ENCODE data around the gene LCOR. TPM values are rescaled to one million over a fixed set of nuclear protein-coding genes. Genes with fewer than 3 reads are reported as not detected.

Gene LCOR
- total and polyA plus RNA-seq, 9 donors = 9.0 to 18.0 (median 12.0) TPM

- DNase-seq = no peak
- Histone ChIP-seq H3K9me3 (replicated peaks; ENCODE audit: control insufficient read depth, low read depth, low read length) (no peaks in the 10 kb centered on the region), H3K27me3 (ENCODE audit: control insufficient read depth, insufficient read depth, low read length) (no peaks in the 10 kb centered on the region), H3K4me3 (ENCODE audit: low read length) (no peak overlapping the region), H3K36me3 (ENCODE audit: control insufficient read depth, insufficient read depth, low read length) (no peaks in the 10 kb centered on the region), H3K4me1 (ENCODE audit: control insufficient read depth, insufficient read depth, low read length) (peaks cover 25% of the 10 kb centered on the region), H3K27ac (ENCODE audit: low read length) (no peak overlapping the region)
- 60% methylated on average over 10 of the region's 15 CpGs for WGBS (ENCODE audit: insufficient coverage)
These were observed 184.8 kb downstream of the LCOR start for GRCh38 chr10:97016728-97017473.

DNA sequence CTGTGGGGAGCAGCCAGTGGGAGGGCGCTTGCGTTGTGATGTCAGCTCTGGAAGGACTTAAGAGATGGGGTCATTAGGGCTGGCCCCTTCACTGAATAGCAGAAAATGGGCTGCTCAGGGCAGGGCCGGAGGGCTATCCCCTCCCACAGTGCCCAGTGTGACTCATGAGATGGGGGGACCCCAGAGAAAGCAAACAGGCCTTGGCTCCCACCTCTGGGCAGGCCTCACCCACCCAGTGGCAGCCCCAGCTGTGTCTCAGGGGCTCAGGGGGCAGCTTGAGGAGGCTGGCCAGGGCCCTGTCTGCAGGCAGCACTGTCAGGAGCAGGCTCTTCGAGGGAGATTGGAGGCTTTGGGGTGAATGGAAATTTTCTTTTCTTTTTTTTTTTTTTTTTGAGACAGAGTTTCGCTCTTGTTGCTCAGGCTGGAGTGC is 185.4 kb downstream of the LCOR start:
- Histone ChIP-seq H3K27me3 (ENCODE audit: control insufficient read depth, insufficient read depth, low read length) (no peaks in the 10 kb centered on the region), H3K27ac (ENCODE audit: low read length) (no peak overlapping the region), H3K4me3 (ENCODE audit: low read length) (no peak overlapping the region), H3K36me3 (ENCODE audit: control insufficient read depth, insufficient read depth, low read length) (no peaks in the 10 kb centered on the region), H3K4me1 (ENCODE audit: control insufficient read depth, insufficient read depth, low read length) (peaks cover 25% of the 10 kb centered on the region), H3K9me3 (replicated peaks; ENCODE audit: control insufficient read depth, low read depth, low read length) (no peaks in the 10 kb centered on the region)
- WGBS (ENCODE audit: insufficient coverage) = 50% methylated on average over 1 of the region's 5 CpGs
- DNase-seq = no peak

DNA sequence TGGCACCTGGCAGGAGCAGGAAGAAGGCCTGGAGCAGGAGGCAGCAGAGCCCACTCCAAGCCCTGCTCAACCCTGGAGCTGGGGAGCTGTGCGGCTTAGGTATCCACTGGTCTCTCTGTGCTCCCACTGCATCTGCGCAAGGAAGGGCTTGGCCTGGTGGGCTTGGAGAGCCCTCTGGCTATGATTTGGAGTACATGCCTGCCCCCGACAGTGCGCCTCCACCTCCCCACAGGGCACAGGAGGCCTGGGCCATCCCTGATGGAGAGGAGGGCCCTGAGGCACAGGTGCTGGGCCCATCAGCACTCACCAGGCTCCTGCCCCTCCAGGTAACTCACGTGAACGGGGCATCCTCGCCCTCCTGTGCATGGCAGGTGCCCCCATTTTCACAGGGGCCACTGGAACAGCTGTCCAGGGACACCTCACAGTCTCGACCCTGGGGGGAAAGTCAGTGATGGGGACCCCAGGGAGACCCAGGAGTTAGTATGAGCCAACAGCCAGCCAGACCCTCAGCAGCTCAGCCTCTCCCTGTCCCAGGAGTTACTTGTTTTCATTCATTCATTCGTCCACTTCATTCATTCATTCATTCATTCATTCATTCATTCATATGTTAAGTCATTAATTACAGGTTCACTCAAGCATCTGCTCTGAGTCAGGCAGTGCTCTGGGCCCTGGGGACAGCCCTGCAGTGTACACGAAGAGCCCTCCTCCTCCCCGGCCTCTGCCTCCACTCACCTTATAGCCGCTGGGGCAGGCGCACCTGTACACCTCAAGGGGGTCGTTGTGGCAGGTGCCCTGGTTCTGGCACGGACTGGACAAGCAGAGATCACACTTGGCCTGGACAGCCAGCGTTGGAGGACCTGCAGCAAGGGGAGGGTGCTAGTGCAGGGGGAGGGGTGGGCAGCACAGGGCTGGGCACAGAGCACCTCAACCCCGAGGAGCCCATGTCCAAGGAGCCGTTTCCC is 186.4 kb downstream of the LCOR start:
- H3K9me3 ChIP-seq (replicated peaks; ENCODE audit: control insufficient read depth, low read depth, low read length) = no peaks in the 10 kb centered on the region
- H3K36me3 ChIP-seq (ENCODE audit: control insufficient read depth, insufficient read depth, low read length) = no peaks in the 10 kb centered on the region
- no peak for DNase-seq
- 89% methylated on average over 11 of the region's 18 CpGs for WGBS (ENCODE audit: insufficient coverage)
- H3K27me3 ChIP-seq (ENCODE audit: control insufficient read depth, insufficient read depth, low read length) = no peaks in the 10 kb centered on the region
- no peak overlapping the region for H3K4me3 ChIP-seq (ENCODE audit: low read length)
- H3K4me1 ChIP-seq (ENCODE audit: control insufficient read depth, insufficient read depth, low read length) = peaks cover 25% of the 10 kb centered on the region
- no peak overlapping the region for H3K27ac ChIP-seq (ENCODE audit: low read length)

GRCh38 chr10:97019213-97019844 is 187.2 kb downstream of the LCOR start:
- no peaks in the 10 kb centered on the region for H3K27me3 ChIP-seq (ENCODE audit: control insufficient read depth, insufficient read depth, low read length)
- no peak overlapping the region for H3K27ac ChIP-seq (ENCODE audit: low read length)
- WGBS (ENCODE audit: insufficient coverage) = 96% methylated on average over 9 of the region's 12 CpGs
- no peaks in the 10 kb centered on the region for H3K9me3 ChIP-seq (replicated peaks; ENCODE audit: control insufficient read depth, low read depth, low read length)
- no peaks in the 10 kb centered on the region for H3K36me3 ChIP-seq (ENCODE audit: control insufficient read depth, insufficient read depth, low read length)
- no peak for DNase-seq
- no peak overlapping the region for H3K4me3 ChIP-seq (ENCODE audit: low read length)
- H3K4me1 ChIP-seq (ENCODE audit: control insufficient read depth, insufficient read depth, low read length) = peaks cover 29% of the 10 kb centered on the region

DNA sequence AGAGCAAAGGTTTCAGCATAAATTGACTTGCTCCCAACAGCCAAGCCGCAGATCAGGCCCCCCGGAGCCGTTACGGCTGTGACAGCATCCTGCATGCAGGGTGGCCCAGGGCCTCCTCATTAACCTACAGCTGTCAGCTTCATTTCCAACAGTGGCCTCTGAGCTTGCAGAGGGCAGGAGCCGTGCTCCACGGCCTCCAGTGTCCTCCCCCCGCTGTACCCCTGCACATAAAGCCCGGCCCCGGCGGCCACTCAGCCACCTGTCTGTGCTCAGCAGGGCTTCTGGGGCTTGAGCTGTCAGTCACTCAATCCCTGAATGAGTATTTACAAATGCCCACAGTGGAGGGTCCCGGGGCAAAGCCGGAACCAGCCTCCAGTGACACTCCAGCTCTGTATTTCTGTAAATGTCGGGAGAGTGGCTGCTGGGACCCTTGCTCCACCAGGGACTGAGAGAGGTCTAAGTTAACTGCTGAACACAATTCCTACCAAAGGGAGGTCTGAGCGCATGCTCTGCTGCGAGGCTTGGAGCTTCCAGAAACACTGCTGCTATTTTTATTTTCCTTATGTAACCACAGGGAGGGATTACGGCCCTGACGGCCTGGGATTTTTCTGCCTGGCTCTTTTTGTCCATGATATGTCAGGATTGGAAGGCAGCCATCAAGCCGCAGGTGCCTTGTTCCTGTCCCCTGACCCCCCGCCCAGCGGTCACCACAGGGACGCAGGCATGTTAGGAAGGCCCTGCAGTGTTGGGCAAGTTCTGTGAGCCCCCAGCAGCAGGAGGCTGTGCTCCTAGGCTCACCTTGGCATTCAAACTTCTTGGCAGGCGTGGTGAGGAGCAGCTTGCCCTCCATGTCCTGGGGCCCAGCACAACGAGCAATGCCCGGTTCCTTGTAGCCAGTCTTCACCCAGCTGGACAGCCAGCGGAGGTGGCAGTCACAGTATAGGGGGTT is 188.6 kb downstream of the LCOR start:
- 38% methylated on average over 20 of the region's 25 CpGs for WGBS (ENCODE audit: insufficient coverage)
- no peaks in the 10 kb centered on the region for H3K9me3 ChIP-seq (replicated peaks; ENCODE audit: control insufficient read depth, low read depth, low read length)
- no peak overlapping the region for H3K4me3 ChIP-seq (ENCODE audit: low read length)
- H3K36me3 ChIP-seq (ENCODE audit: control insufficient read depth, insufficient read depth, low read length) = no peaks in the 10 kb centered on the region
- H3K4me1 ChIP-seq (ENCODE audit: control insufficient read depth, insufficient read depth, low read length) = peaks cover 30% of the 10 kb centered on the region
- peak overlapping the region; percentile 94 for H3K27ac ChIP-seq (ENCODE audit: low read length)
- peak; percentile 85 for DNase-seq
- H3K27me3 ChIP-seq (ENCODE audit: control insufficient read depth, insufficient read depth, low read length) = no peaks in the 10 kb centered on the region

GRCh38 chr10:97022616-97023015 is 190.5 kb downstream of the LCOR start:
- peaks cover 30% of the 10 kb centered on the region for H3K4me1 ChIP-seq (ENCODE audit: control insufficient read depth, insufficient read depth, low read length)
- H3K27ac ChIP-seq (ENCODE audit: low read length) = no peak overlapping the region
- WGBS (ENCODE audit: insufficient coverage) = 81% methylated on average over 6 of the region's 7 CpGs
- H3K27me3 ChIP-seq (ENCODE audit: control insufficient read depth, insufficient read depth, low read length) = no peaks in the 10 kb centered on the region
- H3K36me3 ChIP-seq (ENCODE audit: control insufficient read depth, insufficient read depth, low read length) = no peaks in the 10 kb centered on the region
- no peaks in the 10 kb centered on the region for H3K9me3 ChIP-seq (replicated peaks; ENCODE audit: control insufficient read depth, low read depth, low read length)
- no peak overlapping the region for H3K4me3 ChIP-seq (ENCODE audit: low read length)
- no peak for DNase-seq

DNA sequence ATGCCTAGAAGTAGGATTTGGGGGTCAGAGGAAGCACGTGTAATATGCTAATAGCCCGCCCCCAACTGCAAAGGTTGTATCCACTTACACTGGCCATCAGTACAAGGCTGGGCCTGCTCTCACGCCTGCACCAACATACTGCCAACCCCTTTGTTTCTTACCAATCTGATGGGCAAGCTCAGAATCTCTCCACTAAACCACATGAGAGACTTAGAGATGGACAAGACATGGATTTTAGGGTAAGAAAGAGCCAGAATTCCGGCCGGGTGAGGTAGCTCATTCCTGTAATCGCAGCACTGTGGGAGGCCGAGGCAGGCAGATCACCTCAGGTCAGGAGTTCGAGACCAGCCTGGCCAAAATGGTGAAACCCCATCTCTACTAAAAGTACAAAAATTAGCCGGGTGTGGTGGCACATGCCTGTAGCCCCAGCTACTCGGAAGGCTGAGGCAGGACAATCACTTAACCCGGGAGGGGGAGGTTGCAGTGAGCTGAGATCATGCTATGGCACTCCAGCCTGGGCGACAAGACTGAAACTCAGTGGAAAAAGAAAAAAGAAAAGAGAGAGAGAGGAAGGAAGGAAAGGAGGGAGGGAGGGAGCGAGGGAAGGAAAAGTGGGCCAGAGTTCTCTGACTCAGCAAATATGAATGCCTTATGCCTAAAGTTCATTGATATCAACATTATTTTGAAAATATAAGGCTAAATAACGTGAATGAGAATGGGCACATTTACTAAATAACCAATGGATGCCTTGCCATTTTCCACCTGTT is 191.5 kb downstream of the LCOR start:
- Histone ChIP-seq H3K27ac (ENCODE audit: low read length) (no peak overlapping the region), H3K4me1 (ENCODE audit: control insufficient read depth, insufficient read depth, low read length) (peaks cover 27% of the 10 kb centered on the region), H3K27me3 (ENCODE audit: control insufficient read depth, insufficient read depth, low read length) (no peaks in the 10 kb centered on the region), H3K4me3 (ENCODE audit: low read length) (no peak overlapping the region), H3K9me3 (replicated peaks; ENCODE audit: control insufficient read depth, low read depth, low read length) (no peaks in the 10 kb centered on the region), H3K36me3 (ENCODE audit: control insufficient read depth, insufficient read depth, low read length) (no peaks in the 10 kb centered on the region)
- WGBS (ENCODE audit: insufficient coverage) = 68% methylated on average over 8 of the region's 14 CpGs
- DNase-seq = peak; percentile 18

DNA sequence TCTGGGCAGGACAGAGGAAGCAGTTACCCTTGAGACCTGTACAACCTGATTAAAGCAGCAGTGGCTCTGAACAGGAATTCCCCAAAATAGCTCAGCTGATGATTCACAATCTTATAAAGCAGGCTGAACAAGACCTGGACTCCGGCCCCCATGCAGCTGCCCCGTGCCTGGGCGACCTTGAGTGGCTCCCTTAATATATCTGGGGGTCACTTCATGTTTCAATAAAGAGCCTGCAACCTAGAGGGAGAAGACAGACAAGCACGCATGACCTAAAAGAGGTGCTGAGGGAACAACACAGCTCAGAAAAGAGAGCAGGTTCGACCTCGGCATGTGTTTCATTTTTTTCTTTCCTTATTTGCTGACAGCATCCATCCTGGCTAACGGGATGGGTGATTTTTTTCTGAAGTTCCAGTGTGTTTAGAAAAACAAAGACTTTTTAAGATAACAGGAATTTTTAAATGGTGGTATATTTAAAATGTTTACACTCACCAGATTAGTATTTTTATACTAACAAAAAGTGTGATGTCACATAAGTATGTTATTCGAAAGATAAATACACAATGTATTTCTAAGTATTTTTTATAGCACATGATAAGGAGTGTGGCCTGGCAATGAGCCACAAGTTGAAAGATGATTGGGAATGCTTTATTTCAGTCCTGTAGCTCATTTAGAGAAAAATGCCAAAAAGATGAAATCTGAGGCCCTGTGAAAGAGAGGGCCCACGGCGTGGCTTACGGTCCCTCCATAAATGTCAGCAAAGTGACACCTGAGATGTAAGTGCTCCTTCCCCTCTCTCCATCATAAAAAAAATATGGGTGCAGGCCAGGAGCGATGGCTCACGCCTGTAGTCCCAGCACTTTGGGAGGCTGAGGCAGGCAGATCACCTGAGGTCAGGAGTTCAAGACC is 192.3 kb downstream of the LCOR start:
- H3K27me3 ChIP-seq (ENCODE audit: control insufficient read depth, insufficient read depth, low read length) = no peaks in the 10 kb centered on the region
- H3K4me1 ChIP-seq (ENCODE audit: control insufficient read depth, insufficient read depth, low read length) = peaks cover 23% of the 10 kb centered on the region
- H3K27ac ChIP-seq (ENCODE audit: low read length) = no peak overlapping the region
- H3K36me3 ChIP-seq (ENCODE audit: control insufficient read depth, insufficient read depth, low read length) = no peaks in the 10 kb centered on the region
- no peak overlapping the region for H3K4me3 ChIP-seq (ENCODE audit: low read length)
- peak; percentile 42 for DNase-seq
- WGBS (ENCODE audit: insufficient coverage) = 32% methylated on average over 4 of the region's 13 CpGs
- no peaks in the 10 kb centered on the region for H3K9me3 ChIP-seq (replicated peaks; ENCODE audit: control insufficient read depth, low read depth, low read length)
